A673 (cell line): ENCODE results near the gene CCDC141.

Source experiments
- EZH2 ChIP-seq: fragments of 200-600 bp; sonication (generic); IDR thresholded peaks from 2 replicates; pipeline ENCODE4 v1.6.1; 2017; ENCODE audit warnings: borderline replicate concordance, low read depth, mild to moderate bottlenecking, mixed read lengths, antibody characterized with exemption, low read length; ENCODE audit not compliant: poor library complexity, severe bottlenecking
- TF ChIP-seq, protein P1 (sequence below): fragments of 300-800, 200-600 bp; sonication (generic); conservative IDR thresholded peaks from 2 replicates; pipeline ENCODE4 v1.5.1; 2017; ENCODE audit warnings: low read depth, mild to moderate bottlenecking, antibody characterized with exemption, low read length, moderate library complexity, mixed read lengths

DNA sequence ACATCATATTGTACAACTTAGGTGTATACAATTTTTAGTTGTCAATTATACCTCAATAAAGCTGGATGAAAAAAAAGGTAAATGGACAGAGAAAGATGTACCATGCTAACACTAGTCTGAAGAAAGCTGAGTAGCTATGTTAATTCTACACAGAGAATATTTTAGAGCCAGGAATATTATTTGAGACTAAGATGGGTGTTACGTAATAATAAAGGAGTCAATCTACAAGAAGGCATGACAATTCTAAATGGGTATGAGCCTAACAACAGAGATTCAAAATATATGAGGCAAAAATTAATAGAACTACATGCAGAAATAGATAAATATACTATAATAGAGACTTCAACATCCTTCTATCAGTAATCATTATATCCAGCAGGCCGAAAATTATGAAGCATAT lies 69.1 kb downstream of the CCDC141 start:
- TF ChIP-seq EZH2, result no peak
- TF ChIP-seq, protein P1, sequence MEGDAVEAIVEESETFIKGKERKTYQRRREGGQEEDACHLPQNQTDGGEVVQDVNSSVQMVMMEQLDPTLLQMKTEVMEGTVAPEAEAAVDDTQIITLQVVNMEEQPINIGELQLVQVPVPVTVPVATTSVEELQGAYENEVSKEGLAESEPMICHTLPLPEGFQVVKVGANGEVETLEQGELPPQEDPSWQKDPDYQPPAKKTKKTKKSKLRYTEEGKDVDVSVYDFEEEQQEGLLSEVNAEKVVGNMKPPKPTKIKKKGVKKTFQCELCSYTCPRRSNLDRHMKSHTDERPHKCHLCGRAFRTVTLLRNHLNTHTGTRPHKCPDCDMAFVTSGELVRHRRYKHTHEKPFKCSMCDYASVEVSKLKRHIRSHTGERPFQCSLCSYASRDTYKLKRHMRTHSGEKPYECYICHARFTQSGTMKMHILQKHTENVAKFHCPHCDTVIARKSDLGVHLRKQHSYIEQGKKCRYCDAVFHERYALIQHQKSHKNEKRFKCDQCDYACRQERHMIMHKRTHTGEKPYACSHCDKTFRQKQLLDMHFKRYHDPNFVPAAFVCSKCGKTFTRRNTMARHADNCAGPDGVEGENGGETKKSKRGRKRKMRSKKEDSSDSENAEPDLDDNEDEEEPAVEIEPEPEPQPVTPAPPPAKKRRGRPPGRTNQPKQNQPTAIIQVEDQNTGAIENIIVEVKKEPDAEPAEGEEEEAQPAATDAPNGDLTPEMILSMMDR, result no peak
